ENCODE results near the gene CASP1. TPM values are rescaled to one million over a fixed set of nuclear protein-coding genes. Genes with fewer than 3 reads are reported as not detected.
"Not testable (repeated sequence)": the region's sequence is repeated elsewhere in the genome, so short reads cannot be mapped to it uniquely, and the experiment has no call there.

Gene CASP1
- total RNA-seq, 2 donors from 2014 or later, result 52.9 to 66.7 TPM

DNA sequence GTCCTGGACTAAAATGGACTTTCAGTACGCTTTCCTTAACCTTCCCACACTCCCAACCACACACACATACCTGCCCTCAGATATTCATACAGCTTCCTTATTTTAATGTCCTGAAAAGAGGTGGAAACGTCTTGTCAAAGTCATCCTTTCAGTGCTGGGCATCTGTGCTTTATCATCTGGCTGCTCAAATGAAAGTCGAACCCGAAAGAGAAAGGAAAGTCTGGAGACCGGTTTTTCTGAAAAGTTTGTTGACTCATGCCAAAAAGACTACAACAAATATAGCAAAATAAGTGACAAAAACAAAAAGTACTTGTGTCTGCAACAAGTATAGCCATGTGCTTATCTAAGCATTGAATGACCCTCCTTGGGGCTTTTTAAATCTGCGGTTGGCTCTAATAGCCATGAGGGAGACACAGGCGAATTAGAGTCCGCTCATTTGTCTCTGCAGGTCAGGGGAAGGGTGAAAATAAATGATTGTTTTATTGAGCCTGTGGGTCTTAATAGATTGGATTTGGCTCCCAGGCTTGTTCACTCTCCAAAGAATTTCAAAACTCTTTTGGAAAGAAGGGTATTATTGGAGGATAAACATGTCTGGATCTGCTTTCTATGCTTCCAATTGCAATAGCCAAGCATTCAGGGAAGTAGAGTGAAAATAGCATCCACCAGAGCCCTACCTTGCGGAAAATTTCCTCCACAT lies 28.4 kb upstream of the CASP1 start:
- DNase-seq; H3K36me3 Mint-ChIP-seq (ENCODE audit: low read depth); H3K4me3 Mint-ChIP-seq; ATAC-seq; H3K27me3 Mint-ChIP-seq; H3K9me3 ChIP-seq (ENCODE audit: control insufficient read depth, low read length, poor library complexity, severe bottlenecking); H3K27ac Mint-ChIP-seq: not testable (repeated sequence)
- peaks cover 12% of the 10 kb centered on the region for H3K4me1 Mint-ChIP-seq

DNA sequence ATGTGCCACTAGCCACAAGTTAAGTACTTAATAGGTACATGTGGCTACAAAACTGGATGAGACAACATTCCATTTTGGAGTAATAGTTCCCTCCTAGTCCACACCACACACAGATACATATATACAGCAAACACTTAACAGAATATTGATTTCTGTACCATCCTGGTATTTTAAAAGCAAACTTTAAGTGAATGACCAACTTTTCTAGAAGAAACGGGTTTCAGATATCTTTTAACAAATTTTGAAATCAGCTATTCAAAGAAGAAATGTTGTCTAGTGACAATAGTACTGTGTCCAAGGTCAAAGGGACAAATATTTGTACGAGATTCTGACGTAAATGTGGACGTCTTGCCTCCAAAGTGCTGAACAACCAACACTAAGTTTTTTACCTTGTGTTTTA lies 22.5 kb upstream of the CASP1 start:
- ATAC-seq (no peak), DNase-seq (no peak)
- Mint-ChIP-seq H3K36me3 (ENCODE audit: low read depth) (no peaks in the 10 kb centered on the region), H3K27ac (no peak overlapping the region), H3K27me3 (no peaks in the 10 kb centered on the region), H3K4me3 (no peak overlapping the region), H3K4me1 (peaks cover 2% of the 10 kb centered on the region)
- H3K9me3 ChIP-seq (ENCODE audit: control insufficient read depth, low read length, poor library complexity, severe bottlenecking), result no peaks in the 10 kb centered on the region

DNA sequence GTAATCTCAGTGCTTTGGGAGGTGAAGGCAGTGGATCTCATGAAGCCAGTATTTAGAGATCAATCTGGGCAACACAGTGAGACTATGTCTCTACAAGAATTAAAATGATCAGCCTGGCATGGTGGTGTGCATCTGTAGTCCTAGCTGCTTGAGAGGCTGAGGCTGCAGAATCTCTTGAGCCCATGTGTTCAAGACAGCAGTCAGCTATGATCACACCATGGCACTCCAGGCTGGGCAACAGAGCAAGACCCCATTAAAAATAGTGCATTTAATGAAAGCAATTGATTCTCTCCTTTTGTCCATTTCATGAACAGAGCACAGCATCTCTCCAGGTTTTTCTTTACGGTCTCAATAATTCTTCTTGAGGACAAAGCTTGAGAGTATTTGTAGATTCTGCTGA lies 21.5 kb upstream of the CASP1 start:
- Mint-ChIP-seq H3K4me3 (no peak overlapping the region), H3K4me1 (peaks cover 2% of the 10 kb centered on the region)

DNA sequence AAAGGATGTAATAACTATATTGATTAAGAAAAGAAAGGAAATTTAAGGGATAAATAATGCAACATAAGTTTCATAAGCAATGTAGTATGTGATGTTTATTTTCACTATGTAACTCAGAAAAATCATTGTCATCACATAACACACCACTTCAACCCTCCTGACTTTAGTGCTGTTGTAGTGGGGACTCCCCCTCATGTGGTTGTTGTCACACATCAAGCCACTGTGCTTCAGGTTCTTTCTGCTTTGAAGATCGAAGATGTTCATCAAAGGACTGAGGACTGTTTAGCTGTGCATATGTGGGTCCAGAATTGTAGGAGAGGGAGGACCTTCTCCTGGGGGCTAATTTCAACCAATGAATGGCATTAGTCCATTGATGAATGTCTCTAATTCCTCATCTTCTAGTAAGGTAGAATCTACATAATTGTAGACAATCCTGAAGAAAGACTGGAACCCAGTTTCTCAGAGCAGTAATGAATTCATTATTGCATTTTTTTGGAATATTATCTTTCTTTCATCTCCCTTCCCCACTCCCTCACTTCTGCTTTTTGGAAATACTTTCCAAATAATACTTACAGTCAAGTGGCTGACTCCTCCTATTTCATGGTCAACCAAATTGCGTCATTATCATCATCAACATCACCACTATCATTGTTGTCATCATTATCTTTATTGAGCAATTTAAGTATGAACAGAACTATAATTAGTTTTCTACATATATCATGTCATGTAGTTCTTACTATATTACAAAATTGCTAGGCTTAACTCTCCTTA lies 20.0 kb upstream of the CASP1 start:
- ATAC-seq (peak; percentile 47), DNase-seq (no peak)
- H3K36me3 Mint-ChIP-seq (ENCODE audit: low read depth), result no peaks in the 10 kb centered on the region
- no peak overlapping the region for H3K4me3 Mint-ChIP-seq
- H3K9me3 ChIP-seq (ENCODE audit: control insufficient read depth, low read length, poor library complexity, severe bottlenecking), result no peaks in the 10 kb centered on the region
- no peaks in the 10 kb centered on the region for H3K27me3 Mint-ChIP-seq
- H3K27ac Mint-ChIP-seq, result no peak overlapping the region
- H3K4me1 Mint-ChIP-seq, result no peaks in the 10 kb centered on the region

More for the DNA sequence above, 21.5 kb upstream of the CASP1 start:
- DNase-seq, result no peak
- Mint-ChIP-seq H3K27me3 (no peaks in the 10 kb centered on the region), H3K27ac (no peak overlapping the region), H3K36me3 (ENCODE audit: low read depth) (no peaks in the 10 kb centered on the region)
- H3K9me3 ChIP-seq (ENCODE audit: control insufficient read depth, low read length, poor library complexity, severe bottlenecking), result no peaks in the 10 kb centered on the region
- no peak for ATAC-seq

DNA sequence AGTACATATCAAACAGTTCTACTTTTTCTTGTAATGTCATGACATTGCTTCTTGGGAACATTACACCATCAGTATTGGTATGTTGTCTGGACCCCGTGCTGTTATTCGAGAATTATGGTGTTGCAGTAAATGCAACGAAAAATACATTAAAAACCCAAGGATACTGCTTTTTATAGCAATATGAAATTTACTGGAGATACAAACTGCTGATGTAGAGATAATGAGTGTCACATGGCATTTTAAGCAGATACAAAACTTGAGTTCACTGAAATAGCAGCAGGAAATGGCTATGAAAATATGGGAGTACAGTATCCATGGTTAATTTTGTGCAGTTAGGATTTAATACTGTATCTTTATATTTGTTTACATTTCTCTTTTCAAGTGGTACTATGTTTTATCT lies 17.5 kb upstream of the CASP1 start:
- no peak for ATAC-seq

DNA sequence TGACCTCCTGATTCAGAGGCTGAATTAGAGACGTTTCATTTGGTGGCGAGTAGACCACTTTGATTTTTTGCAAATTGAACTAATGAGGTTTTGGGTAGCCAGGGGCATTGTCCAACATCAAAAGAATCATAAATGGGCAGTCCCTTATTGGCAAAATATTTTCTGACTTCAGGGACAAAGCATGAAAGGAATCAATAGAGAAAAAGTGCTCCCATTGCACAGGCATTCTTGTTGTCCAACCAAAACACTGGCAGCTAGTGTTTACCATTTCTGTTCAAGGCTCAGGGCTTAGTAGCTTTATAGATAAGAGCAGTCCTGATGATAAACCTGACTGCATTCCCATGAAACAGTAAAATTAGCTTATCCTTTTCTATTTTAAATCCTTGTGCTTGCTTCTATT lies 16.6 kb upstream of the CASP1 start:
- Mint-ChIP-seq H3K27me3 (no peaks in the 10 kb centered on the region), H3K36me3 (ENCODE audit: low read depth) (no peaks in the 10 kb centered on the region), H3K27ac (no peak overlapping the region), H3K4me3 (no peak overlapping the region), H3K4me1 (peaks cover 2% of the 10 kb centered on the region)
- ATAC-seq, result no peak
- no peak for DNase-seq
- H3K9me3 ChIP-seq (ENCODE audit: control insufficient read depth, low read length, poor library complexity, severe bottlenecking), result no peaks in the 10 kb centered on the region

More for the DNA sequence above, 17.5 kb upstream of the CASP1 start:
- no peaks in the 10 kb centered on the region for H3K36me3 Mint-ChIP-seq (ENCODE audit: low read depth)
- no peaks in the 10 kb centered on the region for H3K9me3 ChIP-seq (ENCODE audit: control insufficient read depth, low read length, poor library complexity, severe bottlenecking)
- H3K27me3 Mint-ChIP-seq, result no peaks in the 10 kb centered on the region
- H3K4me1 Mint-ChIP-seq, result peaks cover 2% of the 10 kb centered on the region
- no peak for DNase-seq
- no peak overlapping the region for H3K4me3 Mint-ChIP-seq
- H3K27ac Mint-ChIP-seq, result no peak overlapping the region

DNA sequence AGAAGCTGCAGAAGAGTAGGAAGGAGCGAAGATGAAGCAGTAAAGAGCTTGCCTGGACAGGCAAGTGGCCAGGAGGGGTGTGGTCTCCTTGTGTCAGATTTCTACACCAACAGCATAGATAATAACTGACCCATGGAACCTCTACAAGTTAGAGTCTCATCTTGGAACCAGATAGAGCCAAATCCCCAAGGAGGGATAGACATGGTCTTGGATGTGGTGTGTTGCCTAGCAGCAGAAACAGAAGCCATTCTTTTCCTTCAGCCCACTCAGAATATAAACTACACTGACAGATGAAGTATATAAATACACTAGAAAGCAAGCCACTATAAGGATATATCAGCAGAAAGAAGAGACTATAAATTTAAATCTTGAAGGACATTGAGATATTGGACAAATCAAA lies 14.5 kb upstream of the CASP1 start:
- no peaks in the 10 kb centered on the region for H3K9me3 ChIP-seq (ENCODE audit: control insufficient read depth, low read length, poor library complexity, severe bottlenecking)
- peaks cover 14% of the 10 kb centered on the region for H3K4me1 Mint-ChIP-seq
- no peaks in the 10 kb centered on the region for H3K27me3 Mint-ChIP-seq
- ATAC-seq (no peak), DNase-seq (no peak)
- peaks cover 2% of the 10 kb centered on the region for H3K36me3 Mint-ChIP-seq (ENCODE audit: low read depth)
- no peak overlapping the region for H3K27ac Mint-ChIP-seq
- no peak overlapping the region for H3K4me3 Mint-ChIP-seq

DNA sequence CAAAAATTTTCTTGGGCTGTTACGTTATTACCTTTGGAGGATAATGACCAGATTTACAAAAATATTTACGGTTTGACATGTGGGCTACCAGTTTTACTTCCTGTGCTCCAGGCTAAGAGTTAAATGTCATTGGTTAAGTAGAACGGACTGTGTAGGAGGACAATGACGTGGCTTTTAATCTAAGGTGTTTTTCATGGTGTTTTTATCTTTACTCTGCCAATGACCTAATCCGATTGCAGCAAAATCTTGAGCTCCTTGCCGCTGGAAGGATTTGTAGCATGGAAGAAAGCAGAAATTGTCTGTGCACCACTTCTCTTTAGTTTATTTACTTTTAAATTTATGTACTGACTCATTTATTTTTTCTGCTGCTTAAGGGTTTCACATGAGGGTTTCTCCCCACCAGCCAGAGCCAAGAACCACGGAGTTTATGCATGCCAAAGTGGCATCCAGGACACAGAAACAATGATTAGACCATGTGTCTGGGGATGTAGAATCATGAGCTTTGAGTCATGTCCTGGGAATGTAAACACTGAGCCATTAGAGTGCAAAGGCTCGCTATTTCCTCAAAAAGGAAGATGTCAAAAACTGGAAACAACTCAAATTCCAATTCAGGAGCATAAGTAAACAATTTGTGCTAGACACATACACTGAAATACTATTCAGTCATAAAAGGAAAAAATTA lies 12.1 kb upstream of the CASP1 start:
- Mint-ChIP-seq H3K4me3 (no peak overlapping the region), H3K4me1 (peaks cover 29% of the 10 kb centered on the region), H3K27me3 (no peaks in the 10 kb centered on the region), H3K27ac (peak overlapping the region; percentile 43), H3K36me3 (ENCODE audit: low read depth) (peaks cover 5% of the 10 kb centered on the region)
- DNase-seq (no peak), ATAC-seq (no peak)
- no peaks in the 10 kb centered on the region for H3K9me3 ChIP-seq (ENCODE audit: control insufficient read depth, low read length, poor library complexity, severe bottlenecking)

DNA sequence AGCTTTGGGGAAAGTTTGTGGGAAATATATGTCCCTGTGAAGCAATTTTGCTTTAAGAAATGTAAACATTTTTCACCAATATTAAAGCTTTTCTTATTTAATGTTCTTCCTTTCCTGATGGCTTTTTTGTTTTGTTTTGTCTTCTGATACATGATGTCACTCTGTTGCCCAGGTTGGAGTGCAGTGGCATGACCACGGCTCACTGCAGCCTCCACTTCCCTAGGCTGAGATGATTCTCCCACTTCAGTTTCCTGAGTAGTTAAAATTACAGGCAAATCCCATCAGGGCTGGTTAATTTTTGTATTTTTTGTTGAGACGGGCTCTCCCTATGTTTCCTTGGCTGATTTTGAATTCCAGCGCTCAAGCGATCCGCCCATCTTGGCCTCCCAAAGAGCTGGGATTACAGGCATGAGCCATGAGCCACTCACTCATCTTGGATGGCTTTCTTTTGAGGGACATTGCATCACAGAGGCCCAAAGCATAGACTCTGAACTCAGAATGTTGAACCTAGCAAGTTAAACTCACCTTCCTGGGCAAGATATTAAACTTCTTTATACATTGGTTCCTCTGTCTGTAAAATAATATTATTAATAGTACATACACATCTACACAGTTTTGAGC lies 10.8 kb upstream of the CASP1 start:
- DNase-seq, result no peak
- H3K27ac Mint-ChIP-seq, result peak overlapping the region; percentile 98
- no peaks in the 10 kb centered on the region for H3K27me3 Mint-ChIP-seq
- peaks cover 36% of the 10 kb centered on the region for H3K4me1 Mint-ChIP-seq
- H3K4me3 Mint-ChIP-seq, result peak overlapping the region; percentile 99
- no peaks in the 10 kb centered on the region for H3K9me3 ChIP-seq (ENCODE audit: control insufficient read depth, low read length, poor library complexity, severe bottlenecking)
- no peak for ATAC-seq
- H3K36me3 Mint-ChIP-seq (ENCODE audit: low read depth), result peaks cover 8% of the 10 kb centered on the region

DNA sequence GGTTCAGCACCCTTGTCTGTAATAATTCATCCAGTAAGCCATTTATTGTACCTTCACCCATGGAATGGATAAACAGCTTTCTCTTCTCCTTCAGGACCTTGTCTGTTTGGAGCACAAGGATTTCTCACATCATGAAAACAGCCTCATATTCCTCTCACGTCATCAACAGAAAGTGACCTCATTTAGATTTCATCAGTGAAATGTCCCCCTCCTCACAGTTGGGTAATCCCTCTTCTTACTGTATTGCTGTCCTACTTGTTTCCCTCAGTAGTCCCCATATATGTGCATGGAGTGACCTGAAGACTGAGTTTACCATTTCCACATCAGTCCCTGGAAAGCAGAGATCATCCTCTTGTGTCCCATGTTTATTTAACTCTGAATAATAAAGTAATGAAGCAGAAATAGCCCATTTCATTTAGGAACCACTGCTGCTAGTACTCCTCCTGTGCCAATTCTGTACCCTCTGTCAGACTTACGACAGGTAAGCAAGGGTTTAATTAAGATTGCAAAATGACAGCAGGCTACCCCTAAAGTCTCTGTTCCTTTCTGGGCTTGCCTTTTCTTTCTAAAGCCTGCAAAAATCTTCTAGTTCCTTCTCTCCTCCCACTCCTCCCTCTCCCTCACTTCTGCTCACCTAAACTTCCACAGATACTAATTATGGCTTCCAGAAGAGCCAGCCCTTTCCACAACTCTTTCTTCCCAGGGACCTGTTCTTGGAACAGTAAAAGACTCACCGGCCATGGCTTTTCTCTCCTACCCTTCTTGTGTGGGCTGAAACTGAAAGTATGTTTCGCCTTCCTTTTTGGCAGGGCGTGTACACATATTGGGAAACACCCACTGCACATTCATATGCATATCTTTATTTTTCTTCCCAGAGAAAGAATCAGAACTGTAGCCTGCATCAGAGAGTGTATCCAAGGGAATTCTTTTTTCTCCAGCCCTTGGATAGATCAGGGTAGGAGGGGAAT lies 9.9 kb upstream of the CASP1 start, which contains the start of gene CARD16:
TSS of gene CARD16 (minus strand) at position 779 of the 968 bp plus-strand sequence. CDS start at position 741, 38 bp downstream.
- peak within 1 kb of the TSS; percentile 98 for H3K27ac Mint-ChIP-seq
- peaks cover 37% of the 10 kb centered on the region for H3K4me1 Mint-ChIP-seq
- peak within 1 kb of the TSS; percentile 99 for H3K4me3 Mint-ChIP-seq
- DNase-seq; H3K36me3 Mint-ChIP-seq (ENCODE audit: low read depth); H3K27me3 Mint-ChIP-seq; H3K9me3 ChIP-seq (ENCODE audit: control insufficient read depth, low read length, poor library complexity, severe bottlenecking): not testable (repeated sequence)
- peak; percentile 91 for ATAC-seq

DNA sequence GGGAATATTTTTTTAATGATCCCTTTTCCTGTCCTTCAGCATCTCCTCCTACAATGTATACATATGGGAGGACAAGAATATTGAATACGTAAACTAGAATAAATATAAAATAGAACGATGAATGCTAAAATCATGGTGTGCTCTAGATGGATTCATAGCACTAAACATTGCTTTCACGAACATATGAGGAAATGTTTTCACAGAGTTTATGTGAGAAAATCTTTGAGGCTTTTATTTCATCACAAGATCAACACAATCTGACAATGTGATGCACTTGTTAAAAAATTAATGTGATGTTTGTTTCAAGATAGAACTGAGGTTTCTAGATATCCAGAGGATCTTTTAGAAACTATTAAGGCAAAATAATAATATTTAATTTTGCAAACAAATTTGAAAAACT lies 7.2 kb upstream of the CASP1 start:
- no peaks in the 10 kb centered on the region for H3K27me3 Mint-ChIP-seq
- no peak overlapping the region for H3K4me3 Mint-ChIP-seq
- DNase-seq (no peak), ATAC-seq (no peak)
- H3K4me1 Mint-ChIP-seq, result peaks cover 36% of the 10 kb centered on the region
- H3K36me3 Mint-ChIP-seq (ENCODE audit: low read depth), result peaks cover 12% of the 10 kb centered on the region
- peak overlapping the region; percentile 83 for H3K27ac Mint-ChIP-seq
- no peaks in the 10 kb centered on the region for H3K9me3 ChIP-seq (ENCODE audit: control insufficient read depth, low read length, poor library complexity, severe bottlenecking)

DNA sequence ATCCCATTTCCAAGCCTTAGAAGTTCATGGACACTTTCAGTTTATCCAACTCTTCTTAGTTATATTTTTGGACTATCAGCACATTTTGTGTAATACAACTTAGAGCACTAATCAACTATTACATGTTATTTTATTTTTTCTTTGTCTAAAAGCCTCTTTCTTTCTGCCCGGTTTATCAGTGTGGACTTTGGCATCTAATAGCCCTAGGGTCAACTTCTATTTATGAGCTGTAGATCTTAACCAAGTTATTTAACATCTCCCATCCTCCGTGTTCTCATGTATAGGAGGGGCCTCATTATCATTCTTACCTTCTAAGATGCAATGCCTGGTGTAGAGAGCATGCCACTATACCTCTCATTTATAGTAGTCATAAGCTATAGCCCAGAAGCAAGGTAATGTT lies 5.8 kb upstream of the CASP1 start:
- Mint-ChIP-seq H3K4me3 (no peak overlapping the region), H3K27me3 (no peaks in the 10 kb centered on the region), H3K36me3 (ENCODE audit: low read depth) (peaks cover 15% of the 10 kb centered on the region), H3K4me1 (peaks cover 33% of the 10 kb centered on the region), H3K27ac (no peak overlapping the region)
- ATAC-seq (no peak), DNase-seq (no peak)
- H3K9me3 ChIP-seq (ENCODE audit: control insufficient read depth, low read length, poor library complexity, severe bottlenecking), result no peaks in the 10 kb centered on the region
